GM12874 (cell line): ENCODE measurements around the gene WNT16.

Experiments used
- CTCF ChIP-seq: IDR thresholded peaks from 2 replicates; pipeline ENCODE4 v1.5.1; 2011; ENCODE audit warnings: low read depth, mild to moderate bottlenecking, control low read depth, low read length, moderate library complexity; ENCODE audit not compliant: insufficient read depth

WNT16 gene

DNA sequence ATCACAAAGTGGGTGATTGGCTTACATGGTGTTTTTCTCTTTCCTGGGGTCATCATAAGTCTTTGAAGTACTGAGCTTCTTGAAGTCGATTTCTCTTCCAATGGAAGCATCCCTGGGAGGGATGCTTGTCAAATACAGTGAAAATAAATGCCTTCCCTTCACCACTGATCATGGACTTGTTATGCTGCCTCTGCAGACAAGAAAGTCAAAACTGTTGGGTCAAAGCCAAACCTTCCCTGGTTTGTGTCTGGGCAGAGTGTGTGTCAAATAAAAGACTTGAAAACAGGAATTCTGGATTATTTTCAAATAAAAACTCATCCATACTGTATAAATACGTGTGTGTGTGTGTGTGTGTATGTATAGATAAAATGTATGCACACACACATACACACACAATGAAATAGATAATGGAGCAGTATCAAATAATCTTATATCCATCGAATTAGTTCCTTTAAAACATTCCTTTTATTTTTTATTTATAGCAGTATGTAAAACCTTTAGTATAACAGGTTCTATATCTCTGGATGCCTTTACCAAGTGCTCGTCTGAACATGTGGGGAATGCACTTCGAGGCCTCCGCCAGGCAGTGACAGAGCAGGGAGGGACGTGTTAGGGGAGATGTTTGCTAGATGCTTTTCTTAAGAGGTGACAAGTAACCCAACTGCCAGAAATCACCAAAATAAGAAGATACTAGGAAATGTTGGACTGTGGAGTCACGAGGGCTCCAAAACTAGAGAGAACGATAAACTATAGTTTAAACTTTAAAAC is 27.2 kb upstream of the WNT16 start:
- no peak for TF ChIP-seq CTCF

DNA sequence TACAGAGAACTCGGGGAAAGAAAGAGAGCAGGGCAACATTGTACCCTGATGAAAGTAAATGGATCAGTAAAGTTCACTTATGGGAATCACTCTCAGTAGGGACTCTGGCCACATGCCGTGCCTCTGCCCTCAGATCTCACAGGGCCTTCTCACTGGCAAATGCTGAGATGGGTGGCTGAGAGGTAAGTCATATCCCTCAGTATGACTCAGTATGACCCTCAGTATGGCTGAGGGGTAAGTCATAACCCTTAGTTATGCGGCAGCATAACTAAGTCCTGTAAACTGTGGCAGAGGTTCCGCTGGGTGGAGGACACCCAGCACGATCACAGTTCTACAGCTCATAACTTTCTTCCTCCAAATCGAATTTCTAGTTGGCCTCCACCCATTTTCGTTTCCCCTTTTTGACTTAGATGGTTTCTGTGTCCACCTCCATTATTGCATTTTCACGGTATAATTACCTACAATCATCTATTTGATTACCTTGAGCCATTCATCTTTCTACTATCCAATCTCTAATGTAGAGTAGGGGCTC is 26.5 kb upstream of the WNT16 start:
- no peak for TF ChIP-seq CTCF

DNA sequence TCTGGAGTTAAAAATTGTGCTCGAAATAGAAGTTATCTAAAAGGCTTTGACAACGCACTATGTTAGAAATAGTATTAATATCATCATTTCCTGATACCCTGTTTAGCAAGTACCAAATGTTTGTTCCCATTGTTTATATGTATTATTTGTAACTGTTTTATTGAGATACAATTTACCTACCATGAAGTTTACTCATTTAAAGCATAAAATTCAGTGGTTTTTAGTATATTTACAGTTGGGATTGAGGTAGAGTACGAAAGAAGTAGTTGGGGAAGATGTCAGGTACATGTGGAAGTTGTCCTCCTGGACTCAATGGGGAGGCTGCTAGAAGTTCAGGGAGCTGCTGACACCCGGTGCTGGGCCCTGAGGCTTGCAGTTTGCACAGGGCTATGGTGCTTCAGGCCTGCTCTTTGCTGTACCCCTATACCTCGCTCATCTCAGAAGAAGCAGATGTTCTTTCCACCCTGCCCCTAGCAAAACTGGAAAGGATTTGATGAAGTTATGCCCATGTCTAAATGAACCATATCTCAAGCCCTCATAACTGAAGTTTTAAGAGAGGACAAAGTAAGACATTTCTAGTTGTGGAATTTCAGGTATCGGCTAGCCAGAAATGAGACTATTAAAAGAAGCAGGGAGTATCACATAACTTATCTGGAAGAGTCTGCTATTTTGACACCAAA is 25.2 kb upstream of the WNT16 start:
- 0 out of 2 replicates have a peak, but pooled peaks have one; percentile 2 for TF ChIP-seq CTCF

DNA sequence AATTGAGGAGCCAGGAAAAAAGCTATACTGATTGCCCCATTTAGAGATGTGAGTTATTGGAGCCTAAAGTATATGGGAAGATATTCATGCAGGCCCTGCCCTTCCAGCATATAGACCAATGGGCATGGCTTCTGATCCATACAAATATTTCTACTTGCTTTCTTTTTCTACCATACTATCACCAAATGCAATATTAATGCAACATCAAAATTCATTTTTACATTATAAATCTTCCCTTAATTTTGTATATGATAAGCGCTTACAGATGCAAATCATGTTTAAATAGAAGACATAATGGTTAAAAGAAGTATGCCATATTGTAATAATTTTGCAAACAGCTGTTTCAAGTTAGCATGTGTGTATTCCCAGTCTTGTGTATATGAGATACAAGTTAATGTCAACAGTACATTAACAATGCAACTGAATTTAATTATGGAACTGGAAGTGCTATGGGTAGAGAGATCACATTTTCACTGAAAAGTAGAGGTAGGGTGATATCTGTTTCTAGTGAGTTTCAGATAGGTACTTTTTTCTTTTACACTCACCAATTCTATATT is 24.6 kb upstream of the WNT16 start:
- TF ChIP-seq CTCF = no peak

DNA sequence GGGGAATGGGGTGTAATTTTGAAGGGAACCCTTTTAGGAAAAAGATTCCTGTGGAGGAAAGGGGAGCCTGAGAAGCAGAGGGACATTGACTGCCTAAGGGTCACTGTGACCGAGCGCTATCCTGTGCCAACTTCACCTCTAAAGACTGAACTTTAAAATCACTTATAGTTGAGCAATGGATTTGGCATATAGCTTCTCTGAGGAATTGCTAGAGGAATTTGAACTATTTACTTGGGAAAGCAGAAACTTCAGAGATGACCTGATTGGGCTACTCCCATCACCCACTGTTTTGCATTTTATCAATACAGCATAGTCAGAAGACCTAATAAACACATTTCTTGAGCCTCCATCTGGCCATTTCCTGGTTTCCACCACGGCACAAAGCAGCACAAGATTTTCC is 23.7 kb upstream of the WNT16 start:
- no peak for TF ChIP-seq CTCF

DNA sequence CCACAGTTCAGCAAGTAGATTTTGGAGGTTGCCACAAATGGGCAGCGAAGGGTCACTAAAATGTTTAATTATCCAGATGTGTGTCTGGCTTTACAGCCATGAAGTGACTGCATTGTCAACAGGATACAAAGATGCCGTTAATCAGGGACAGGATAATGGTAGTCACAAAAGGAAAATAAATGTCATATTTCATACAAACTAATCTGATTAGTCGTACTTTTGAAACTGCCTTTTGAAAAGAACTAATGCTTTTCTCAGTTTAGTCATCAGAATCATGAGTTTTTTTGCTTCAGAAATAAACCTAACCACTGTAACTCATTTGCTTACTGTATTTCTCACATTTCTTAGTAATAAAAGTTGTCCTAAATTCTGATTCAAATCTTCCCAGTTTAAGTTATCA is 22.2 kb upstream of the WNT16 start:
- no peak for TF ChIP-seq CTCF

GRCh38 chr7:121307021-121307574 is 21.7 kb upstream of the WNT16 start:
- no peak for TF ChIP-seq CTCF
